Stimulated activated memory B cell treated with anti-CD40 and anti-IgM and Interleukin-4, amounts not matched to agents 10 μg/mL and 1 μg/mL and 100 μg/mL, for 72 hours (primary cell): ENCODE measurements around the gene SH3GL1.

Source experiments
- ATAC-seq: fragments of 150-1000 bp; cut with Tn5 transposase; 2 replicates; pipeline ENCODE4 v1.10.0; 2021
- H3K27ac Mint-ChIP-seq: one replicate; pipeline ENCODE4 v1.8.0; 2022; ENCODE audit warnings: mild to moderate bottlenecking, mixed read lengths
- H3K27me3 Mint-ChIP-seq: one replicate; pipeline ENCODE4 v1.8.0; 2022; ENCODE audit warnings: mixed read lengths
- H3K36me3 Mint-ChIP-seq: one replicate; pipeline ENCODE4 v1.8.0; 2022; ENCODE audit warnings: mixed read lengths
- H3K4me1 Mint-ChIP-seq: one replicate; pipeline ENCODE4 v1.8.0; 2022; ENCODE audit warnings: mixed read lengths
- H3K4me3 Mint-ChIP-seq: one replicate; pipeline ENCODE4 v1.8.0; 2022; ENCODE audit warnings: mild to moderate bottlenecking, moderate library complexity, mixed read lengths
- H3K9me3 Mint-ChIP-seq: one replicate; pipeline ENCODE4 v1.8.0; 2022; ENCODE audit warnings: mixed read lengths

SH3GL1 gene

GRCh38 chr19:4376991-4377781, 23.2 kb downstream of the SH3GL1 start:
- peaks cover 4% of the 10 kb centered on the region for H3K36me3 Mint-ChIP-seq
- no peaks in the 10 kb centered on the region for H3K9me3 Mint-ChIP-seq
- peak overlapping the region; percentile 65 for H3K4me3 Mint-ChIP-seq
- ATAC-seq, result no peak
- H3K27ac Mint-ChIP-seq, result peak overlapping the region; percentile 96
- H3K27me3 Mint-ChIP-seq, result no peaks in the 10 kb centered on the region
- peaks cover 94% of the 10 kb centered on the region for H3K4me1 Mint-ChIP-seq

DNA sequence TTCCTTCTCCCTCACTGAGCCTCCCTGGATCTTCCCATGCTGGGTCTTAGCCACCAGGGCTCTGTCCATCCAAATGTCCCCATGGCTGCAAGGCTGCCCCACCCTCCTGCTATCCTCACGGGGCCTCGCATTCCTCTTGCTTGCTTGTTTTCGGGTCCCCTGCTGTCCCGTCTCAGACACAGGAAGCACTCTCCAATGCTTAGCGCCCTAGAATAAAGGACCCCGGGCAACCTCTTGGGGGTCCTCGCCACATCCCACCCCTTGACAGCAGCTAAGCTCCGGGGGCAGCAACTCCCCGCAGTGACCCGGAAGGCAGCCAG, 23.7 kb downstream of the SH3GL1 start:
- Mint-ChIP-seq H3K4me3 (peak overlapping the region; percentile 65), H3K27me3 (no peaks in the 10 kb centered on the region), H3K9me3 (no peaks in the 10 kb centered on the region), H3K36me3 (peaks cover 4% of the 10 kb centered on the region), H3K27ac (peak overlapping the region; percentile 96), H3K4me1 (peaks cover 94% of the 10 kb centered on the region)
- no peak for ATAC-seq

GRCh38 chr19:4376028-4376670, 24.2 kb downstream of the SH3GL1 start:
- peaks cover 6% of the 10 kb centered on the region for H3K36me3 Mint-ChIP-seq

DNA sequence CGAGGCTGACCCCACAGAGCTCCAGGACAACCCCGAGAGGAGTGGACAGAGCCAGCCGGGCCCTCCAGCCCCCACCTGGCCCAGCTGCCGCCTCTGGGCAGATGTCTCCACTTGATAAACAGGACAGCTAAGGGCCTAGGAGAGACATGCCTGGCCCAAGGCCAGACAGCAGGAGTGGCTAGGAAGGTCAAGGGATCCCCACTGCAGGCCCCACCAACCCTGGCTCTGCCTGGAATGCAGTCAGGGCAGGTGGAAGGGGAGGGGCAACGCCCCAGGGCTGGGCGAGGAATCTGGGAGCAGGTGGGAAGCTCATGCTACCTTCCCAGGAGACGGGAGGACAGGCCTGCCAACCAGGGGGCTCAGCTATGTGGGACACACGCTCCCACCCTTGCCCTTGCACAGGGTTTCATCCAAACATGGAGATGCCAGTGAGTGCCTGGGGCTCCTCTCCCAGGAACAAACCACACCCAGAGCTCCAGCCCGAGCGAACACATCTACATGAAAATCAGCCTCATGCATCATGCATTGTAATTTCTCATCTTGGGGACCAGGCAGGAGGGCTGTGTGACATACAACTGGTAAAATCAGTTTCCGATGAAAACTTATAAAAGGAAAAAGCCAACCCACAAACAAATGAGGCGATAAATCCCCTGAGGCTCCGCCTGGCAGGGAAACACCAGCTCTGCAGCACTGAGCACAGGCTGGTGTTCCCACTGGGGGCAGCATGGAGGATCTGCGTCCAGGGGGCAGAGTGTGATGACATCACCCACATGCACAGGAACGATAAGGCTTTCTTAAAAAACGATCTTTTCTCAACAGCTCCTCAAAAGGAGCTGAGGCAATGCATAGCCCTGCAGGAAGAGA, 25.0 kb downstream of the SH3GL1 start:
- H3K9me3 Mint-ChIP-seq, result no peaks in the 10 kb centered on the region
- no peaks in the 10 kb centered on the region for H3K27me3 Mint-ChIP-seq
- peak overlapping the region; percentile 96 for H3K27ac Mint-ChIP-seq
- peaks cover 10% of the 10 kb centered on the region for H3K36me3 Mint-ChIP-seq
- peaks cover 93% of the 10 kb centered on the region for H3K4me1 Mint-ChIP-seq
- H3K4me3 Mint-ChIP-seq, result peak overlapping the region; percentile 65
- ATAC-seq, result peak; percentile 84

More at GRCh38 chr19:4376028-4376670, 24.2 kb downstream of the SH3GL1 start:
- ATAC-seq, result peak; percentile 25
- peaks cover 93% of the 10 kb centered on the region for H3K4me1 Mint-ChIP-seq
- peak overlapping the region; percentile 96 for H3K27ac Mint-ChIP-seq
- no peaks in the 10 kb centered on the region for H3K9me3 Mint-ChIP-seq
- H3K27me3 Mint-ChIP-seq, result no peaks in the 10 kb centered on the region
- peak overlapping the region; percentile 65 for H3K4me3 Mint-ChIP-seq

DNA sequence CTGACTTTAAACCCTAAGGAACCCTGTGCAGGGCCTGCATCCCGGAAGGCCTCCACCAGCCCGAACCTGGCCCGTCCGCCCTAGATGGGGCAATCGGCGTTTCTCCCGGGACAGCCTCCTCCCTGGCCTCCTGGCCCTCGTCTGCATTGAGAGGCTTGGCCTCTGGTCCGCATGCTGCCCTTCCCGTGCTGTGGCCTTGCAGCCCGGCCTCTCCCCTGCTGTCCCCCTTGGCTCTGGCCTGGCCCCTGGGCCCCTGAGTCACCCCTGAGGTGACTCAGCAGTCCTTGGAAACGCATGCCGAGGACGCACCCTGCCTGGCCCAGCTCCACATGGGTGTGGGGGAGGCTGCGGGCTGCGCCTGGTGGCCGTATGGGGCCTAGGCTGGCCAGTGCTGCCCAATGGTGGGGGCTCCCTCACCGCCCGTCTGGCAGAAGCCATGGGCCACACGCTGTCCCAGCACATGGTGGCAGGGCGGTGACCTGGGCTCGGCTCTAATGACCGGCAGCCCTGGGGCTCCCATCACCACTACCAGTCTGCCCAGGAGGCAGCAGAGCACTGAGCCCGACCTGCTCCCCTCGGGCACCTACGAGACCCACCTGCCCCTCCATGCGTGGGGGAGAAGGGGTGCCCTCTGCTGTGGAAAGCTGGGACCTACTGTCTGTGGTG, 25.7 kb downstream of the SH3GL1 start:
- H3K27me3 Mint-ChIP-seq, result no peaks in the 10 kb centered on the region
- no peaks in the 10 kb centered on the region for H3K9me3 Mint-ChIP-seq
- peaks cover 93% of the 10 kb centered on the region for H3K4me1 Mint-ChIP-seq
- H3K27ac Mint-ChIP-seq, result peak overlapping the region; percentile 96
- H3K36me3 Mint-ChIP-seq, result peaks cover 10% of the 10 kb centered on the region
- ATAC-seq, result no peak
- peak overlapping the region; percentile 65 for H3K4me3 Mint-ChIP-seq

GRCh38 chr19:4373601-4374497, 26.5 kb downstream of the SH3GL1 start:
- Mint-ChIP-seq H3K36me3 (peaks cover 10% of the 10 kb centered on the region), H3K27ac (peak overlapping the region; percentile 96), H3K4me3 (peak overlapping the region; percentile 37), H3K27me3 (no peaks in the 10 kb centered on the region), H3K9me3 (no peaks in the 10 kb centered on the region), H3K4me1 (peaks cover 93% of the 10 kb centered on the region)
- ATAC-seq, result no peak

DNA sequence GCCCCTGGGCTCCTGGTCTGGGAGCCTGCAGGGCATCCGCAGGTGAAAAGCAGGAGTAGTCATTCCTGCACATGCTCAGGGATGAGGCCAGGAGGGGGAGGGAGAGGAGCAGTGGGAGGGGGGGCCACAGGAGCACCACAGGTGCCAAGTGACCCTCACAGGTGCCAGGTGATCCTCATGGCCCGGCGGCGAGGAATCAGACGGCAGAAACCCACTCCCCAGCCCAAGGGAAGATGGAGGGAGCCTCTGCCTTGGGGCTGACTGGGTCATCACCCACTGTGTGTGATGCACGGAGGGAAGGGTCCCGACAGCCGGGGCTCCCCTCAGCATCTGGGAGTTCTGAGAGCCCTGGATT, 27.4 kb downstream of the SH3GL1 start:
- H3K4me3 Mint-ChIP-seq, result no peak overlapping the region
- peaks cover 93% of the 10 kb centered on the region for H3K4me1 Mint-ChIP-seq
- no peak for ATAC-seq
- peaks cover 9% of the 10 kb centered on the region for H3K36me3 Mint-ChIP-seq
- peak overlapping the region; percentile 96 for H3K27ac Mint-ChIP-seq
- H3K27me3 Mint-ChIP-seq, result no peaks in the 10 kb centered on the region
- H3K9me3 Mint-ChIP-seq, result no peaks in the 10 kb centered on the region

- Mint-ChIP-seq H3K27ac (peak overlapping the region; percentile 96), H3K4me1 (peaks cover 93% of the 10 kb centered on the region), H3K4me3 (peak overlapping the region; percentile 29)
Measured at GRCh38 chr19:4372165-4373012, 28.0 kb downstream of the SH3GL1 start.

DNA sequence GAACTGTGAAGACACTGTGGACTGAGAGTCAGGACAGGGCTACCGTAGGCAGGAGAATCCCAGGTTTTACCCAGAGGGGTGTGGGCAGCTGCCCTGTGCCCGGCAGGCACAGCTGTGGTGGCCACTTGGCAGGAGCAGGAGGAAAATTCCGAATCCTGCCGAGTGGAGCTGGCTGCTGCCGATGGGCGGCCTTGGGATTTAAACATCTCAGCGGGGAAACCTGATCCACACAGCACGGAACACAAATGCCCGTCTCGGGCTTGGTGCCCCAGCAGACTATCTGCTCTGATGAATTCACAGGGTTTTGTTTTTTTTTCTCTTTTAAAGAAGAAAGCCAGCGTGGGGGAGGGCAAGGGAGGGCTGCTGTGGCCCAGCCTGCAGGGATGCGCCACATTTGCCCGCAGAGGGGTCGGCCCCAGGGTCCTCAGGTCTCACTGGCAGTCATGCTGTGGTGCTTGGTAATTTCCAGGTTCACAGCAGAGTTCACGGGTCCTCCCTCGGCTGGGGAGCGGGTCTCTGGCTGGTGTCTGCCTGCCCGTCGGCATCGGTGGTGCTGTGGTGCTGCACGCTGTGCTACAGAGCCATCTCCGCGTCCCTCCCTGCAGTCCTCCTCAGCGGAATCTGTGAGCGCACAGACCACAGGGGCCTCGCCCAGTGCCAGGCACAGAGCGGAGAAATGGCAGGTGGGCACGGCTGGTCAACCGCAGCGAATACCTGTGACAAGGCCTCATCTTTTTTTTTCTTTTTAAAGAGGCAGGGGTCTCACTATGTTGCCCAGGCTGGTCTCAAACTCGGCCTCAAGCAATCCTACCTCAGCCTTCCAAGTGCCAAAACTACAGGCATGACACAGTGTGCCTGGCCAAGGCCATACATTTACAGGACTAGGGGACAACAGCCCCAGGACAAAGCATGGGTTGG, 28.8 kb downstream of the SH3GL1 start:
- Mint-ChIP-seq H3K9me3 (no peaks in the 10 kb centered on the region), H3K4me3 (no peak overlapping the region), H3K4me1 (peaks cover 85% of the 10 kb centered on the region)

More at GRCh38 chr19:4372165-4373012, 28.0 kb downstream of the SH3GL1 start:
- Mint-ChIP-seq H3K9me3 (no peaks in the 10 kb centered on the region), H3K36me3 (peaks cover 6% of the 10 kb centered on the region), H3K27me3 (no peaks in the 10 kb centered on the region)
- no peak for ATAC-seq

DNA sequence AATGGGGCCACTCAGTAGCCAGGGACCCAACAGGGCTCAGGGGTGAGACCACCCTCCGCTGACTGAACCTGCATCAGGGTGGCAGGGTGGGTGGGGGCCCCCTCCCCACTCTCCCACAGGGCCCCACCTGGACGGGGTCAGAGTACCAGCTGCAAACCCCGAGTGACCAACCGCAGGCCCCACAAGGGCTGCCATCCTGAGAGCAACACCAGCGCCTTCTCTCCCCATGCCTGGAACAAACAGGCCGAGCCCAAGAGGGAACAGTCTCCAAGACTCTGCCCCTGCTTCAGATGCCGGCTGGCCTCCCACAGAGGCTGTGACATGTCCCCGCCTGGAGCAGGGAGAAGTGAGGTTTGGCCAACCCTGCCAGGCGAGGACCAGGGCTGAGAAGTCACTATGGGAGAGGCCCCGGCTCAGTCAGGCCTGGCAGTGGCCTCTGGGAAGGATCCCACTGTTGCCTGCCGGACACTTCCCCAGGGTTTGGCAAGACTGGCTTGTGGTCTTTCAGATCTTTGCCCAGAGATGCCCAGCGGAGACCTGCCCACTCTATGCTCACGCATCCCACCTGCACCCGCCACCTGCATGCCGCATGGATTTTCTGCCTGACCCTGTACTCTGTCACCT, 29.8 kb downstream of the SH3GL1 start:
- H3K9me3 Mint-ChIP-seq, result no peaks in the 10 kb centered on the region
- H3K36me3 Mint-ChIP-seq, result peaks cover 13% of the 10 kb centered on the region
- H3K4me3 Mint-ChIP-seq, result peak overlapping the region; percentile 75
- H3K4me1 Mint-ChIP-seq, result peaks cover 75% of the 10 kb centered on the region
- no peak for ATAC-seq
- H3K27ac Mint-ChIP-seq, result peak overlapping the region; percentile 96
- H3K27me3 Mint-ChIP-seq, result no peaks in the 10 kb centered on the region

More for the DNA sequence above, 28.8 kb downstream of the SH3GL1 start:
- peak overlapping the region; percentile 96 for H3K27ac Mint-ChIP-seq
- ATAC-seq, result no peak
- peaks cover 11% of the 10 kb centered on the region for H3K36me3 Mint-ChIP-seq
- H3K27me3 Mint-ChIP-seq, result no peaks in the 10 kb centered on the region

GRCh38 chr19:4369888-4370260, 30.5 kb downstream of the SH3GL1 start:
- H3K9me3 Mint-ChIP-seq, result no peaks in the 10 kb centered on the region
- peak; percentile 78 for ATAC-seq
- peaks cover 69% of the 10 kb centered on the region for H3K4me1 Mint-ChIP-seq
- H3K4me3 Mint-ChIP-seq, result peak overlapping the region; percentile 75
- peak overlapping the region; percentile 96 for H3K27ac Mint-ChIP-seq
- no peaks in the 10 kb centered on the region for H3K27me3 Mint-ChIP-seq
- peaks cover 13% of the 10 kb centered on the region for H3K36me3 Mint-ChIP-seq

- ATAC-seq, result peak; percentile 83
- Mint-ChIP-seq H3K36me3 (peaks cover 13% of the 10 kb centered on the region), H3K27ac (peak overlapping the region; percentile 96), H3K9me3 (no peaks in the 10 kb centered on the region), H3K4me1 (peaks cover 67% of the 10 kb centered on the region), H3K4me3 (peak overlapping the region; percentile 75), H3K27me3 (no peaks in the 10 kb centered on the region)
Measured at GRCh38 chr19:4369109-4369887, 31.0 kb downstream of the SH3GL1 start.
